HepG2 (cell line): Measurements from ENCODE around the gene UNC13D. TPM values are rescaled to one million over a fixed set of nuclear protein-coding genes. Genes with fewer than 3 reads are reported as not detected.

Experiments used
- DR1 ChIP-seq: sonication (generic); formaldehyde crosslinking; IDR thresholded peaks from 2 replicates; pipeline ENCODE4 v1.8.0; 2021; ENCODE audit warnings: mild to moderate bottlenecking, missing genetic modification reagents, inconsistent platforms
- FLYWCH1 ChIP-seq: sonication (generic); formaldehyde crosslinking; IDR thresholded peaks from 2 replicates; pipeline ENCODE4 v1.8.1; 2023; ENCODE audit warnings: mild to moderate bottlenecking, missing genetic modification reagents
- HNF4G ChIP-seq, 2 experiments: sonication (generic) in 1 of 2; formaldehyde crosslinking in 1 of 2; IDR thresholded peaks; 2 replicates each; pipeline versions ENCODE4 v1.4.0 to v1.6.1; 2011 to 2020; ENCODE audit warnings: borderline replicate concordance in 2 of 2, low read depth in 2 of 2, mild to moderate bottlenecking in 2 of 2, low read length in 1 of 2, missing genetic modification reagents in 1 of 2, moderate library complexity in 1 of 2
- MED13 ChIP-seq: sonication (generic); formaldehyde crosslinking; IDR thresholded peaks from 2 replicates; pipeline ENCODE4 v1.5.0; 2020; ENCODE audit warnings: missing genetic modification reagents
- MEIS1 ChIP-seq: sonication (generic); formaldehyde crosslinking; IDR thresholded peaks from 2 replicates; pipeline ENCODE4 v1.9.0; 2021; ENCODE audit warnings: mild to moderate bottlenecking, missing genetic modification reagents, moderate library complexity, borderline replicate concordance
- MIXL1 ChIP-seq: IDR thresholded peaks from 2 replicates; pipeline ENCODE4 v1.6.1; 2016
- MTA1 ChIP-seq: sonication (generic); formaldehyde crosslinking; IDR thresholded peaks from 2 replicates; pipeline ENCODE4 v1.4.0; 2020; ENCODE audit warnings: missing genetic modification reagents, mild to moderate bottlenecking, borderline replicate concordance
- NKX3-1 ChIP-seq: sonication (generic); formaldehyde crosslinking; IDR thresholded peaks from 2 replicates; pipeline ENCODE4 v1.5.0; 2020; ENCODE audit warnings: missing genetic modification reagents
- PHF21A ChIP-seq: sonication (generic); formaldehyde crosslinking; IDR thresholded peaks from 2 replicates; pipeline ENCODE4 v1.5.0; 2020; ENCODE audit warnings: mild to moderate bottlenecking, missing genetic modification reagents
- PHF5A ChIP-seq: IDR thresholded peaks from one replicate; pipeline ENCODE4 v1.6.1; 2018; ENCODE audit warnings: low read depth, missing genetic modification reagents; ENCODE audit not compliant: unreplicated experiment
- POLR2AphosphoS5 ChIP-seq: IDR thresholded peaks from 2 replicates; pipeline ENCODE4 v1.6.1; 2012; ENCODE audit warnings: low read depth, low read length
- SAP130 ChIP-seq: IDR thresholded peaks from 2 replicates; pipeline ENCODE4 v1.6.1; 2016; ENCODE audit warnings: low read depth
- SRF ChIP-seq: IDR thresholded peaks from 2 replicates; pipeline ENCODE4 v1.6.1; 2011; ENCODE audit warnings: mild to moderate bottlenecking, low read depth, low read length, moderate library complexity
- STAT5B ChIP-seq: sonication (generic); formaldehyde crosslinking; IDR thresholded peaks from 2 replicates; pipeline ENCODE4 v1.4.0; 2020; ENCODE audit warnings: missing genetic modification reagents
- TMF1 ChIP-seq: sonication (generic); formaldehyde crosslinking; IDR thresholded peaks from 2 replicates; pipeline ENCODE4 v1.8.1; 2022; ENCODE audit warnings: low read depth, missing genetic modification reagents
- ZFP82 ChIP-seq: sonication (generic); formaldehyde crosslinking; IDR thresholded peaks from 2 replicates; pipeline ENCODE4 v1.5.1; 2020; ENCODE audit warnings: mild to moderate bottlenecking, missing genetic modification reagents, borderline replicate concordance
- ZFP90 ChIP-seq: sonication (generic); formaldehyde crosslinking; IDR thresholded peaks from 2 replicates; pipeline ENCODE4 v1.8.0; 2022; ENCODE audit warnings: missing genetic modification reagents, mild to moderate bottlenecking, inconsistent platforms, borderline replicate concordance
- ZMYM4 ChIP-seq: sonication (generic); formaldehyde crosslinking; IDR thresholded peaks from 2 replicates; pipeline ENCODE4 v1.8.1; 2023; ENCODE audit warnings: mild to moderate bottlenecking, missing genetic modification reagents
- ZNF207 ChIP-seq: fragments of 450-650 bp; IDR thresholded peaks from 2 replicates; pipeline ENCODE4 v1.6.1; 2016; ENCODE audit warnings: antibody characterized with exemption, borderline replicate concordance
- ZNF235 ChIP-seq: sonication (generic); formaldehyde crosslinking; IDR thresholded peaks from 2 replicates; pipeline ENCODE4 v1.8.1; 2023; ENCODE audit warnings: mild to moderate bottlenecking, missing genetic modification reagents, borderline replicate concordance
- ZNF30 ChIP-seq: sonication (generic); formaldehyde crosslinking; IDR thresholded peaks from 2 replicates; pipeline ENCODE4 v1.5.0; 2020; ENCODE audit warnings: mild to moderate bottlenecking, missing genetic modification reagents
- ZNF496 ChIP-seq: sonication (generic); formaldehyde crosslinking; IDR thresholded peaks from 2 replicates; pipeline ENCODE4 v1.8.1; 2023; ENCODE audit warnings: mild to moderate bottlenecking, moderate library complexity, missing genetic modification reagents; ENCODE audit not compliant: insufficient replicate concordance
- ZNF614 ChIP-seq: IDR thresholded peaks from 2 replicates; pipeline ENCODE4 v1.6.1; 2018; ENCODE audit warnings: missing biosample characterization, missing genetic modification reagents, inconsistent platforms, borderline replicate concordance
- polyA plus RNA-seq, 8 experiments: library from polyadenylated mRNA; depleted of rRNA in 3 of 8; stranded (reverse) in 7 of 8; unstranded in 1 of 8; fragments of >200 nt; fragmentation: Illumina TruSeq in 4 of 8; extraction: Trizol in 4 of 8; gene quantifications; 2 replicates each; pipeline versions ENCODE4 v1.2.1 to v1.2.3, GENCODE V29; 2011 to 2016; ENCODE audit warnings: low read depth in 4 of 8, missing spikeins in 1 of 8, mixed read lengths in 1 of 8; ENCODE audit not compliant: insufficient read depth in 1 of 8
- total RNA-seq, 5 experiments: library from RNA; depleted of rRNA; stranded (reverse); fragments of >200 nt; fragmentation: Illumina TruSeq; extraction: Trizol; gene quantifications; 2 replicates each; pipeline ENCODE4 v1.2.3, GENCODE V29; 2016; ENCODE audit warnings: low read depth in 1 of 5
- TF ChIP-seq, protein P1 (sequence below): sonication (generic); formaldehyde crosslinking; IDR thresholded peaks from 2 replicates; pipeline ENCODE4 v1.4.0; 2020; ENCODE audit warnings: missing genetic modification reagents
- TF ChIP-seq, protein P2 (sequence below): sonication (generic); formaldehyde crosslinking; IDR thresholded peaks from 2 replicates; pipeline ENCODE4 v1.5.0; 2020; ENCODE audit warnings: mild to moderate bottlenecking, missing genetic modification reagents, moderate library complexity
- TF ChIP-seq, protein P3 (sequence below): sonication (generic); formaldehyde crosslinking; IDR thresholded peaks from 2 replicates; pipeline ENCODE4 v1.8.1; 2023; ENCODE audit warnings: mild to moderate bottlenecking, missing genetic modification reagents

UNC13D gene
- total and polyA plus RNA-seq, 2 of the 13 experiments (the other 11 are each of a cell fraction or from before 2014, with no cell fraction given), result 29.7 to 42.7 TPM

DNA sequence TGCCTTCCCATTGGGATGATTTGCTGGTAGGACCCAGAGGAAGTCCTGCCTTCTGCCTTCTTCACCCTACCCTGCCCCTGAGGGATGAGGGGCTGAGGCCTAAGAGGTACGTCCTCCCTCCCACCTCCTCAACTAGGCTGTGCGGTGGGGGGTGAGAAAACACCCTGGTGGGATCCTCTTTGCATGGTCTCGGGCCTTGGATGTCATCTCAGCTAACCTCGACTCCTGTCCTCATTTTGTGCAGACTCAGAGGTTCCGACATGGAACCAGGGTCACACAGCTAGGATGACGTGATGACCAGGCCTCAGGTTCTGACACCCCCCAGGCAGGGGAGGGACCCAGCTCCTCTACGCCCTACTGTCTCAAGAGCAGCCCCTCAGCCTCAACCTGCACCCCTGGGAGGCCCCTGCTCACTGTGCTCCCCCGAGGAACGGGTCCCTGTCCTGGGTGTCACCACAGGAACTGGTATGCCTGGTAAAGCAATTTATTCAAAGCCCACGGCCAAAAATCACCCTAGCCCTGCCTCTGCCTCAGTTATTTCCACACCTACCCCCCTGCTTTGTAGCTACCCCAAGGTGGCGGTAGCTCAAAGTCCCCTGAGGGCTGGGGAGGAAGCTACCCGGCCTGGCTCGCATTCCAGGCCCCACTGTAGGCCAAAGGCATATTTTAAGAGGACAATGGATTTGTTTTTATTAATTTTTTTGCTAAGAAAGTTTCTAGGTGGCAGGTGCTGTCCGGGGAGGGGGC, 17.5 kb downstream of the UNC13D start (continued):
- no peak for TF ChIP-seq TMF1 (CRISPR knock-in tag)
- TF ChIP-seq HNF4G (IDR thresholded peaks at IDR 0.05; ENCODE audit: borderline replicate concordance, low read depth, low read length), result peak; percentile 13; the same call in 1 of the 2 replicates
- TF ChIP-seq HNF4G (CRISPR knock-in tag; IDR thresholded peaks at IDR 0.05; ENCODE audit: borderline replicate concordance, low read depth), result no peak
- TF ChIP-seq, protein P1, sequence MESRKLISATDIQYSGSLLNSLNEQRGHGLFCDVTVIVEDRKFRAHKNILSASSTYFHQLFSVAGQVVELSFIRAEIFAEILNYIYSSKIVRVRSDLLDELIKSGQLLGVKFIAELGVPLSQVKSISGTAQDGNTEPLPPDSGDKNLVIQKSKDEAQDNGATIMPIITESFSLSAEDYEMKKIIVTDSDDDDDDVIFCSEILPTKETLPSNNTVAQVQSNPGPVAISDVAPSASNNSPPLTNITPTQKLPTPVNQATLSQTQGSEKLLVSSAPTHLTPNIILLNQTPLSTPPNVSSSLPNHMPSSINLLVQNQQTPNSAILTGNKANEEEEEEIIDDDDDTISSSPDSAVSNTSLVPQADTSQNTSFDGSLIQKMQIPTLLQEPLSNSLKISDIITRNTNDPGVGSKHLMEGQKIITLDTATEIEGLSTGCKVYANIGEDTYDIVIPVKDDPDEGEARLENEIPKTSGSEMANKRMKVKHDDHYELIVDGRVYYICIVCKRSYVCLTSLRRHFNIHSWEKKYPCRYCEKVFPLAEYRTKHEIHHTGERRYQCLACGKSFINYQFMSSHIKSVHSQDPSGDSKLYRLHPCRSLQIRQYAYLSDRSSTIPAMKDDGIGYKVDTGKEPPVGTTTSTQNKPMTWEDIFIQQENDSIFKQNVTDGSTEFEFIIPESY (CRISPR knock-in tag), result peak; percentile 96
- no peak for TF ChIP-seq NKX3-1 (CRISPR knock-in tag)
- 0 out of 2 replicates have a peak, but pooled peaks have one; percentile 21 for TF ChIP-seq FLYWCH1 (CRISPR knock-in tag)
- TF ChIP-seq ZNF235 (CRISPR knock-in tag), result no peak
- no peak for TF ChIP-seq SAP130 (CRISPR knock-in tag)
- TF ChIP-seq ZMYM4 (CRISPR knock-in tag), result 0 out of 2 replicates have a peak, but pooled peaks have one; percentile 12
- no peak for TF ChIP-seq ZNF207
- peak; percentile 38; the same call in 1 of the 2 replicates for TF ChIP-seq MTA1 (CRISPR knock-in tag)
- no peak for TF ChIP-seq MED13 (CRISPR knock-in tag)
- TF ChIP-seq ZNF30 (CRISPR knock-in tag), result no peak
- TF ChIP-seq, protein P2, sequence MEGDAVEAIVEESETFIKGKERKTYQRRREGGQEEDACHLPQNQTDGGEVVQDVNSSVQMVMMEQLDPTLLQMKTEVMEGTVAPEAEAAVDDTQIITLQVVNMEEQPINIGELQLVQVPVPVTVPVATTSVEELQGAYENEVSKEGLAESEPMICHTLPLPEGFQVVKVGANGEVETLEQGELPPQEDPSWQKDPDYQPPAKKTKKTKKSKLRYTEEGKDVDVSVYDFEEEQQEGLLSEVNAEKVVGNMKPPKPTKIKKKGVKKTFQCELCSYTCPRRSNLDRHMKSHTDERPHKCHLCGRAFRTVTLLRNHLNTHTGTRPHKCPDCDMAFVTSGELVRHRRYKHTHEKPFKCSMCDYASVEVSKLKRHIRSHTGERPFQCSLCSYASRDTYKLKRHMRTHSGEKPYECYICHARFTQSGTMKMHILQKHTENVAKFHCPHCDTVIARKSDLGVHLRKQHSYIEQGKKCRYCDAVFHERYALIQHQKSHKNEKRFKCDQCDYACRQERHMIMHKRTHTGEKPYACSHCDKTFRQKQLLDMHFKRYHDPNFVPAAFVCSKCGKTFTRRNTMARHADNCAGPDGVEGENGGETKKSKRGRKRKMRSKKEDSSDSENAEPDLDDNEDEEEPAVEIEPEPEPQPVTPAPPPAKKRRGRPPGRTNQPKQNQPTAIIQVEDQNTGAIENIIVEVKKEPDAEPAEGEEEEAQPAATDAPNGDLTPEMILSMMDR, result peak; percentile 45
- no peak for TF ChIP-seq PHF21A
- TF ChIP-seq POLR2AphosphoS5, result peak; percentile 34; the same call in 1 of the 2 replicates
- TF ChIP-seq DR1 (CRISPR knock-in tag), result no peak
- TF ChIP-seq MEIS1 (CRISPR knock-in tag), result peak; percentile 55; the same call in 1 of the 2 replicates
- TF ChIP-seq ZNF614 (CRISPR knock-in tag), result no peak
- no peak for TF ChIP-seq SRF
- no peak for TF ChIP-seq ZFP82 (CRISPR knock-in tag)
- TF ChIP-seq MIXL1 (CRISPR knock-in tag), result no peak
- TF ChIP-seq, protein P3, sequence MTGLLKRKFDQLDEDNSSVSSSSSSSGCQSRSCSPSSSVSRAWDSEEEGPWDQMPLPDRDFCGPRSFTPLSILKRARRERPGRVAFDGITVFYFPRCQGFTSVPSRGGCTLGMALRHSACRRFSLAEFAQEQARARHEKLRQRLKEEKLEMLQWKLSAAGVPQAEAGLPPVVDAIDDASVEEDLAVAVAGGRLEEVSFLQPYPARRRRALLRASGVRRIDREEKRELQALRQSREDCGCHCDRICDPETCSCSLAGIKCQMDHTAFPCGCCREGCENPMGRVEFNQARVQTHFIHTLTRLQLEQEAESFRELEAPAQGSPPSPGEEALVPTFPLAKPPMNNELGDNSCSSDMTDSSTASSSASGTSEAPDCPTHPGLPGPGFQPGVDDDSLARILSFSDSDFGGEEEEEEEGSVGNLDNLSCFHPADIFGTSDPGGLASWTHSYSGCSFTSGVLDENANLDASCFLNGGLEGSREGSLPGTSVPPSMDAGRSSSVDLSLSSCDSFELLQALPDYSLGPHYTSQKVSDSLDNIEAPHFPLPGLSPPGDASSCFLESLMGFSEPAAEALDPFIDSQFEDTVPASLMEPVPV (CRISPR knock-in tag), result no peak
- TF ChIP-seq STAT5B, result no peak
- peak; percentile 37 for TF ChIP-seq PHF5A (CRISPR knock-in tag)
- no peak for TF ChIP-seq ZNF496
- no peak for TF ChIP-seq ZFP90
